IMR-90 (cell line): ENCODE results near the gene RYR1. TPM values are rescaled to one million over a fixed set of nuclear protein-coding genes. Genes with fewer than 3 reads are reported as not detected.

Source experiments
- ATAC-seq: fragments of 200-7000 bp; cut with Tn5 transposase; 2 replicates; pipeline ENCODE4 v1.9.1; 2020; ENCODE audit warnings: low read depth, mild to moderate bottlenecking, moderate library complexity
- BruUV-seq: library from RNA; stranded (reverse); fragments of 400-500 nt; replicated peaks from 2 replicates; lab custom pipeline; 2021; lab: Mats Ljungman, UMichigan
- CTCF ChIA-PET: fragments of 300-600 bp; formaldehyde crosslinking; extraction: SDS; loops from one replicate; lab custom pipeline; 2021; ENCODE audit warnings: antibody characterized with exemption; lab: Yijun Ruan, JAX
- POLR2A ChIA-PET: fragments of 300-600 bp; sonication (Branson Sonifier 250); formaldehyde crosslinking; loops from one replicate; lab custom pipeline; 2022; ENCODE audit warnings: antibody characterized with exemption; ENCODE audit not compliant: unreplicated experiment; lab: Charles Lee
- DNase-seq: peaks from one replicate; pipeline ENCODE4 v3.0.0; 2013
- H2AFZ ChIP-seq: replicated peaks from 2 replicates; pipeline ENCODE3; 2013; ENCODE audit warnings: low read length, mild to moderate bottlenecking; ENCODE audit not compliant: poor library complexity
- H2AK5ac ChIP-seq: 2 replicates; pipeline ENCODE4 v1.6.1; 2013; ENCODE audit warnings: low read depth, low read length, inconsistent platforms
- H2AK9ac ChIP-seq: replicated peaks from 2 replicates; pipeline ENCODE3; 2013; ENCODE audit warnings: mild to moderate bottlenecking, low read depth, low read length, moderate library complexity; ENCODE audit not compliant: poor library complexity
- H2BK120ac ChIP-seq: 2 replicates; pipeline ENCODE4 v1.6.1; 2013; ENCODE audit warnings: low read depth, low read length, inconsistent platforms
- H2BK15ac ChIP-seq: 3 replicates; pipeline ENCODE4 v1.6.1; 2013; ENCODE audit warnings: low read depth, low read length, inconsistent platforms
- H2BK20ac ChIP-seq: 2 replicates; pipeline ENCODE4 v1.6.1; 2013; ENCODE audit warnings: low read depth, mild to moderate bottlenecking, inconsistent platforms, low read length, moderate library complexity
- H2BK5ac ChIP-seq: 2 replicates; pipeline ENCODE4 v1.6.1; 2013; ENCODE audit warnings: mild to moderate bottlenecking, low read depth, low read length, inconsistent platforms; ENCODE audit not compliant: poor library complexity, severe bottlenecking
- H3K14ac ChIP-seq: replicated peaks from 2 replicates; pipeline ENCODE4 v1.6.1; 2013; ENCODE audit warnings: low read depth, low read length, inconsistent platforms
- H3K18ac ChIP-seq: 2 replicates; pipeline ENCODE4 v1.6.1; 2013; ENCODE audit warnings: low read depth, low read length, control low read depth
- H3K23ac ChIP-seq: 2 replicates; pipeline ENCODE4 v1.6.1; 2013; ENCODE audit warnings: low read depth, low read length, inconsistent platforms
- H3K27ac ChIP-seq: 2 replicates; pipeline ENCODE4 v1.5.1; 2013; ENCODE audit warnings: mild to moderate bottlenecking, control low read depth, low read length; ENCODE audit not compliant: insufficient read depth
- H3K27me3 ChIP-seq: 2 replicates; pipeline ENCODE4 v1.6.1; 2013; ENCODE audit warnings: low read length; ENCODE audit not compliant: control insufficient read depth, insufficient read depth
- H3K36me3 ChIP-seq: 2 replicates; pipeline ENCODE4 v1.6.1; 2013; ENCODE audit warnings: low read length, mixed read lengths; ENCODE audit not compliant: control insufficient read depth, insufficient read depth
- H3K4ac ChIP-seq: 2 replicates; pipeline ENCODE4 v1.6.1; 2013; ENCODE audit warnings: low read depth, low read length, inconsistent platforms
- H3K4me1 ChIP-seq: 2 replicates; pipeline ENCODE4 v1.6.1; 2013; ENCODE audit warnings: low read length, mixed read lengths; ENCODE audit not compliant: control insufficient read depth, insufficient read depth
- H3K4me2 ChIP-seq: 2 replicates; pipeline ENCODE4 v1.6.1; 2013; ENCODE audit warnings: low read depth, mild to moderate bottlenecking, control low read depth, low read length, moderate library complexity
- H3K4me3 ChIP-seq: 2 replicates; pipeline ENCODE4 v1.5.1; 2013; ENCODE audit warnings: low read depth, mild to moderate bottlenecking, control low read depth, low read length, moderate library complexity; ENCODE audit not compliant: insufficient read depth
- H3K56ac ChIP-seq: 2 replicates; pipeline ENCODE4 v1.6.1; 2013; ENCODE audit warnings: low read length, inconsistent platforms; ENCODE audit not compliant: insufficient read depth; ENCODE audit errors: extremely low read depth
- H3K79me1 ChIP-seq, 2 experiments: 2 replicates each; pipeline ENCODE4 v1.6.1; 2013; ENCODE audit warnings: low read length in 2 of 2, inconsistent platforms in 1 of 2, low read depth in 1 of 2
- H3K9ac ChIP-seq: 2 replicates; pipeline ENCODE4 v1.6.1; 2013; ENCODE audit warnings: low read depth, low read length, control low read depth
- H3K9me1 ChIP-seq: 2 replicates; pipeline ENCODE4 v1.6.1; 2013; ENCODE audit warnings: low read length, inconsistent platforms; ENCODE audit not compliant: insufficient read depth
- H3K9me3 ChIP-seq: 2 replicates; pipeline ENCODE4 v1.6.1; 2013; ENCODE audit warnings: low read length; ENCODE audit not compliant: control insufficient read depth, insufficient read depth
- H4K20me1 ChIP-seq: 2 replicates; pipeline ENCODE4 v1.6.1; 2013; ENCODE audit warnings: low read length, inconsistent platforms; ENCODE audit not compliant: insufficient read depth
- H4K5ac ChIP-seq: 2 replicates; pipeline ENCODE4 v1.6.1; 2013; ENCODE audit warnings: mild to moderate bottlenecking, low read depth, low read length, control low read depth
- H4K8ac ChIP-seq, 2 experiments: 2 replicates each; pipeline ENCODE4 v1.6.1; 2013; ENCODE audit warnings: low read depth in 2 of 2, low read length in 2 of 2, control low read depth in 1 of 2, inconsistent platforms in 1 of 2
- H4K91ac ChIP-seq: 2 replicates; pipeline ENCODE4 v1.6.1; 2013; ENCODE audit warnings: low read depth, low read length, inconsistent platforms; ENCODE audit not compliant: insufficient read depth
- MXI1 ChIP-seq: IDR thresholded peaks from 2 replicates; pipeline ENCODE4 v1.6.1; 2012; ENCODE audit warnings: low read depth, mild to moderate bottlenecking, low read length, moderate library complexity, borderline replicate concordance
- POLR2A ChIP-seq: IDR thresholded peaks from 2 replicates; pipeline ENCODE4 v1.6.1; 2012; ENCODE audit warnings: mild to moderate bottlenecking, low read depth, low read length
- RCOR1 ChIP-seq: IDR thresholded peaks from 2 replicates; pipeline ENCODE4 v1.6.1; 2012; ENCODE audit warnings: mild to moderate bottlenecking, low read length, improper control_type of control experiment; ENCODE audit not compliant: insufficient replicate concordance
- WGBS, 2 experiments: methylation state at CpG; one replicate each; pipeline versions ENCODE4 v1.1.5 to v1.1.7; 2013; ENCODE audit warnings: missing lambda C conversion rate in 2 of 2; ENCODE audit not compliant: insufficient read length in 1 of 2; ENCODE audit errors: extremely low coverage in 2 of 2; 5-methylcytosine and 5-hydroxymethylcytosine counted together
- dilution Hi-C: fragments of 300-500 bp; cut with HindIII; formaldehyde crosslinking; loops from one replicate; pipeline ENCODE4 v1.14.3; 2018; ENCODE audit warnings: low sequenced_read_pairs; ENCODE audit not compliant: unreplicated experiment
- in situ Hi-C: fragments of 300-500 bp; cut with MboI; formaldehyde crosslinking; loops from 3 replicates; pipeline ENCODE4 v1.14.3; 2019; ENCODE audit warnings: low sequenced_read_pairs, inconsistent platforms, mixed read lengths
- intact Hi-C: fragments of 100-400 bp; cut with micrococcal nuclease; formaldehyde crosslinking; loops from 2 replicates; pipeline ENCODE4 v1.10.0; 2022
- polyA plus RNA-seq, 3 experiments: library from polyadenylated mRNA; depleted of rRNA; stranded (reverse); fragments of >200 nt; gene quantifications; 2 replicates each; pipeline ENCODE4 v1.2.3, GENCODE V29; 2012; ENCODE audit warnings: low replicate concordance in 1 of 3
- total RNA-seq: library from RNA; depleted of rRNA; stranded (reverse); fragments of >200 nt; gene quantifications from 2 replicates; pipeline ENCODE4 v1.2.3, GENCODE V29; 2012
- TF ChIP-seq, protein P1 (sequence below): conservative IDR thresholded peaks from 2 replicates; pipeline ENCODE4 v1.5.1; 2012; ENCODE audit warnings: mild to moderate bottlenecking, low read depth, low read length, improper control_type of control experiment

RYR1 gene
- total and polyA plus RNA-seq, 2 of the 4 experiments (the other 2 are of a cell fraction), result not detected

DNA sequence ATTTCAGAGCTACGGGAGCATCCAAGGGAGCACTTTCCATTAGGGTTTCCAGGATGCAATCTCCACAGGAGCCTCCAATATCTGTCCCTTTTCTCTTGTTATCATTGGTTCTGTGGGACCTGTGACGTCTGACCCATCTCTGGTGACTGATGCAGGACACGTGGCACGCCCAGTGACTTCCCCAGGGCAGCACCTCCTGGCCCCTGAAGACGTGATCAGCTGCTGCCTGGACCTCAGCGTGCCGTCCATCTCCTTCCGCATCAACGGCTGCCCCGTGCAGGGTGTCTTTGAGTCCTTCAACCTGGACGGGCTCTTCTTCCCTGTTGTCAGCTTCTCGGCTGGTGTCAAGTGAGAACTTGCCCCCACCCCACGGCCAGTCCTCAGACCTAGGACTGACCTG, 25.5 kb downstream of the RYR1 start:
- H3K27me3 ChIP-seq, result no peaks in the 10 kb centered on the region
- no peak overlapping the region for H2BK20ac ChIP-seq
- H2AFZ ChIP-seq, result no peak overlapping the region
- DNase-seq (no peak), ATAC-seq (no peak)
- H3K9me1 ChIP-seq, result no peaks in the 10 kb centered on the region
- H2AK5ac ChIP-seq, result no peak overlapping the region
- no peaks in the 10 kb centered on the region for H3K79me1 ChIP-seq
- H4K5ac ChIP-seq, result no peak overlapping the region
- no peak overlapping the region for H2BK5ac ChIP-seq
- no peaks in the 10 kb centered on the region for H4K20me1 ChIP-seq
- no peak overlapping the region for H3K18ac ChIP-seq
- H3K36me3 ChIP-seq, result no peaks in the 10 kb centered on the region
- no peak overlapping the region for H3K23ac ChIP-seq
- TF ChIP-seq, protein P1, sequence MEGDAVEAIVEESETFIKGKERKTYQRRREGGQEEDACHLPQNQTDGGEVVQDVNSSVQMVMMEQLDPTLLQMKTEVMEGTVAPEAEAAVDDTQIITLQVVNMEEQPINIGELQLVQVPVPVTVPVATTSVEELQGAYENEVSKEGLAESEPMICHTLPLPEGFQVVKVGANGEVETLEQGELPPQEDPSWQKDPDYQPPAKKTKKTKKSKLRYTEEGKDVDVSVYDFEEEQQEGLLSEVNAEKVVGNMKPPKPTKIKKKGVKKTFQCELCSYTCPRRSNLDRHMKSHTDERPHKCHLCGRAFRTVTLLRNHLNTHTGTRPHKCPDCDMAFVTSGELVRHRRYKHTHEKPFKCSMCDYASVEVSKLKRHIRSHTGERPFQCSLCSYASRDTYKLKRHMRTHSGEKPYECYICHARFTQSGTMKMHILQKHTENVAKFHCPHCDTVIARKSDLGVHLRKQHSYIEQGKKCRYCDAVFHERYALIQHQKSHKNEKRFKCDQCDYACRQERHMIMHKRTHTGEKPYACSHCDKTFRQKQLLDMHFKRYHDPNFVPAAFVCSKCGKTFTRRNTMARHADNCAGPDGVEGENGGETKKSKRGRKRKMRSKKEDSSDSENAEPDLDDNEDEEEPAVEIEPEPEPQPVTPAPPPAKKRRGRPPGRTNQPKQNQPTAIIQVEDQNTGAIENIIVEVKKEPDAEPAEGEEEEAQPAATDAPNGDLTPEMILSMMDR, result no peak
- TF ChIP-seq MXI1 (no peak), POLR2A (no peak), RCOR1 (no peak)
- H2BK120ac ChIP-seq, result no peak overlapping the region
- H3K4me3 ChIP-seq, result no peak overlapping the region
- CTCF ChIA-PET, result no interaction called here
- 67% methylated on average over 9 of the region's 13 CpGs; no CpG with 5 or more reads in 1 of the 2 experiments for WGBS, 2 experiments
- H4K8ac ChIP-seq, result no peak overlapping the region
- H2BK15ac ChIP-seq, result no peak overlapping the region
- no peak overlapping the region for H2AK9ac ChIP-seq
- BruUV-seq, result no TSS peak
- no peak overlapping the region for H3K56ac ChIP-seq
- H3K27ac ChIP-seq, result no peak overlapping the region
- in situ Hi-C loops (loop anchor here (25.0 kb wide), 1 partner anchor 753 kb away; the partner anchor contains the start of gene SYCN), intact Hi-C loops (no loop called here), dilution Hi-C loops (no loop called here)
- H3K4me1 ChIP-seq, result no peaks in the 10 kb centered on the region
- H3K4ac ChIP-seq, result no peak overlapping the region
- no peaks in the 10 kb centered on the region for H3K9me3 ChIP-seq
- H3K4me2 ChIP-seq, result no peak overlapping the region
- H3K14ac ChIP-seq, result no peak overlapping the region
- no peak overlapping the region for H3K9ac ChIP-seq
- no peak overlapping the region for H4K91ac ChIP-seq
- POLR2A ChIA-PET, result no interaction called here
